GM12878 (cell line): ENCODE results near the gene ADAMTSL5.

Experiments used
- ATF3 ChIP-seq: IDR thresholded peaks from 2 replicates; pipeline ENCODE4 v1.6.1; 2011; ENCODE audit warnings: low read depth, mild to moderate bottlenecking, low read length, moderate library complexity, borderline replicate concordance; ENCODE audit errors: extremely low read depth
- BCL11A ChIP-seq: IDR thresholded peaks from 2 replicates; pipeline ENCODE4 v1.6.1; 2011; ENCODE audit warnings: low read depth, low read length
- BRCA1 ChIP-seq: IDR thresholded peaks from 2 replicates; pipeline ENCODE4 v1.6.1; 2011; ENCODE audit warnings: low read depth, low read length, improper control_type of control experiment
- CTCF ChIP-seq, 3 experiments: IDR thresholded peaks in 2 of 3; conservative IDR thresholded peaks in 1 of 3; 2 replicates each; pipeline ENCODE4 v1.5.1; 2011; ENCODE audit warnings: low read depth in 3 of 3, low read length in 3 of 3, mild to moderate bottlenecking in 3 of 3, control low read depth in 2 of 3, moderate library complexity in 2 of 3, inconsistent platforms in 1 of 3, mixed read lengths in 1 of 3; ENCODE audit not compliant: control insufficient read depth in 2 of 3, insufficient read depth in 1 of 3; ENCODE audit errors: extremely low read depth in 1 of 3
- EP300 ChIP-seq, 2 experiments: fragments of 150-350 bp in 1 of 2; IDR thresholded peaks; 2 replicates each; pipeline ENCODE4 v1.6.1; 2011 to 2012; ENCODE audit warnings: low read depth in 2 of 2, low read length in 2 of 2, borderline replicate concordance in 1 of 2, improper control_type of control experiment in 1 of 2, inconsistent platforms in 1 of 2; ENCODE audit not compliant: control insufficient read depth in 1 of 2
- EZH2 ChIP-seq: IDR thresholded peaks from 2 replicates; pipeline ENCODE4 v1.6.1; 2012; ENCODE audit warnings: low read depth, mild to moderate bottlenecking, control low read depth, inconsistent platforms, low read length, borderline replicate concordance; ENCODE audit not compliant: control insufficient read depth
- JUNB ChIP-seq: IDR thresholded peaks from 2 replicates; pipeline ENCODE4 v1.6.1; 2016; ENCODE audit warnings: antibody characterized with exemption, mild to moderate bottlenecking
- KDM1A ChIP-seq: fragments of 200-600 bp; sonication (generic); IDR thresholded peaks from 2 replicates; pipeline ENCODE4 v1.6.1; 2016; ENCODE audit warnings: borderline replicate concordance
- POLR2A ChIP-seq: IDR thresholded peaks from 2 replicates; pipeline ENCODE4 v1.6.1; 2011; ENCODE audit warnings: low read depth, mild to moderate bottlenecking, low read length
- REST ChIP-seq: IDR thresholded peaks from 2 replicates; pipeline ENCODE4 v1.6.1; 2012; ENCODE audit warnings: mild to moderate bottlenecking, low read depth, low read length
- SIN3A ChIP-seq: IDR thresholded peaks from 2 replicates; pipeline ENCODE4 v1.6.1; 2012; ENCODE audit warnings: low read depth, low read length, improper control_type of control experiment
- SKIL ChIP-seq: fragments of 450-650 bp; IDR thresholded peaks from 2 replicates; pipeline ENCODE4 v1.6.1; 2017; ENCODE audit warnings: mild to moderate bottlenecking, low read depth, inconsistent platforms; ENCODE audit not compliant: poor library complexity, severe bottlenecking
- SPI1 ChIP-seq: IDR thresholded peaks from 2 replicates; pipeline ENCODE4 v1.6.1; 2011; ENCODE audit warnings: low read depth, mild to moderate bottlenecking, low read length, moderate library complexity, borderline replicate concordance; ENCODE audit not compliant: insufficient read depth
- ZBTB33 ChIP-seq: fragments of 450-650 bp; IDR thresholded peaks from 2 replicates; pipeline ENCODE4 v1.6.1; 2017; ENCODE audit warnings: mild to moderate bottlenecking

- TF ChIP-seq ZBTB33 (no peak), BRCA1 (no peak), KDM1A (no peak), ATF3 (no peak), EZH2 (no peak), SIN3A (no peak), JUNB (no peak), EP300 (IDR thresholded peaks at IDR 0.05; ENCODE audit: borderline replicate concordance in 1 of 2, control insufficient read depth in 1 of 2, low read depth in 2 of 2, low read length in 2 of 2) (no peak), SPI1 (no peak), POLR2A (no peak), SKIL (no peak), REST (no peak), BCL11A (no peak), CTCF (IDR thresholded peaks at IDR 0.05 in 2 of 3, conservative IDR thresholded peaks at IDR 0.05 in 1 of 3; ENCODE audit: control insufficient read depth in 2 of 3, extremely low read depth in 1 of 3, insufficient read depth in 1 of 3, low read depth in 3 of 3, low read length in 3 of 3) (no peak)
These were observed 6.6 kb downstream of the ADAMTSL5 start for GRCh38 chr19:1505991-1506881.
